Esophagus muscularis mucosa (tissue), 4 donors: ENCODE results near the gene PRPS1.

Experiments used
- CTCF ChIP-seq, 3 experiments: fragments of 200-600 bp in 2 of 3; fragments of 450-650 bp in 1 of 3; sonication (generic) in 2 of 3; IDR thresholded peaks; one replicate each; pipeline ENCODE4 v1.5.1; 2017 to 2019; ENCODE audit warnings: antibody characterized with exemption in 3 of 3, mild to moderate bottlenecking in 2 of 3, moderate library complexity in 1 of 3
- EP300 ChIP-seq: sonication (generic); formaldehyde crosslinking; IDR thresholded peaks from one replicate; pipeline ENCODE4 v1.6.1; 2017; ENCODE audit warnings: antibody characterized with exemption
- POLR2A ChIP-seq: fragments of 450-650 bp; IDR thresholded peaks from one replicate; pipeline ENCODE4 v1.6.1; 2017; ENCODE audit warnings: antibody characterized with exemption, moderate library complexity, mild to moderate bottlenecking, low read depth
- POLR2AphosphoS5 ChIP-seq, 2 donors: sonication (generic); formaldehyde crosslinking; IDR thresholded peaks; one replicate each; pipeline ENCODE4 v1.6.1; 2017; ENCODE audit warnings: antibody characterized with exemption in 2 of 2

- no peak for TF ChIP-seq CTCF (IDR thresholded peaks at IDR 0.05)
- no peak for TF ChIP-seq POLR2AphosphoS5 (IDR thresholded peaks at IDR 0.05)
- no peak for TF ChIP-seq EP300
- TF ChIP-seq POLR2A: no peak
Measured at GRCh38 chrX:107597264-107597663, 31.0 kb upstream of the PRPS1 start.
